Liver (tissue), 3 donors: Measurements from ENCODE around the gene NMUR1.

Experiments used
- CTCF ChIP-seq: fragments of 150-350 bp; IDR thresholded peaks from 2 replicates; pipeline ENCODE4 v1.5.1; 2017; ENCODE audit warnings: improper control_type of control experiment, low read depth, low read length; ENCODE audit not compliant: missing input control
- EGR1 ChIP-seq, 2 donors: IDR thresholded peaks; 2 replicates each; pipeline ENCODE4 v1.6.1; 2016 to 2018; ENCODE audit warnings: antibody characterized with exemption in 2 of 2, low read depth in 2 of 2
- MAX ChIP-seq: IDR thresholded peaks from 2 replicates; pipeline ENCODE4 v1.6.1; 2016; ENCODE audit warnings: antibody characterized with exemption
- RAD21 ChIP-seq, 2 donors: IDR thresholded peaks; 2 replicates each; pipeline ENCODE4 v1.6.1; 2016; ENCODE audit warnings: antibody characterized with exemption in 2 of 2, mild to moderate bottlenecking in 2 of 2
- REST ChIP-seq: IDR thresholded peaks from 2 replicates; pipeline ENCODE4 v1.6.1; 2016; ENCODE audit warnings: antibody characterized with exemption, mild to moderate bottlenecking
- RXRA ChIP-seq, 2 donors: IDR thresholded peaks; 2 replicates each; pipeline ENCODE4 v1.6.1; 2017 to 2018; ENCODE audit warnings: antibody characterized with exemption in 2 of 2, mild to moderate bottlenecking in 1 of 2
- SP1 ChIP-seq: IDR thresholded peaks from 2 replicates; pipeline ENCODE4 v1.6.1; 2018; ENCODE audit warnings: antibody characterized with exemption, mild to moderate bottlenecking
- TAF1 ChIP-seq: conservative IDR thresholded peaks from 2 replicates; pipeline ENCODE4 v1.6.1; 2016; ENCODE audit warnings: antibody characterized with exemption, mild to moderate bottlenecking
- donor health status: healthy.
- donor health status: healthy.

GRCh38 chr2:231475965-231476364 is 54.3 kb downstream of the NMUR1 start:
- no peak for TF ChIP-seq CTCF
- TF ChIP-seq SP1, result no peak
- no peak for TF ChIP-seq RXRA (IDR thresholded peaks at IDR 0.05)
- TF ChIP-seq TAF1, result no peak
- TF ChIP-seq REST, result no peak
- TF ChIP-seq RAD21 (IDR thresholded peaks at IDR 0.05), result no peak
- TF ChIP-seq EGR1 (IDR thresholded peaks at IDR 0.05; ENCODE audit: low read depth in 2 of 2), result no peak
- TF ChIP-seq MAX, result no peak
